ENCODE data around the gene FAM222B. TPM values are rescaled to one million over a fixed set of nuclear protein-coding genes. Genes with fewer than 3 reads are reported as not detected.

FAM222B gene
- total and polyA plus RNA-seq, 9 of the 15 experiments (the other 6 are each of a cell fraction or from before 2014, with no cell fraction given) = 4.0 to 34.6 (median 7.5) TPM

GRCh38 chr17:28865946-28866752, 23.6 kb upstream of the FAM222B start (continued):
- TF ChIP-seq ZNF717 (CRISPR knock-in tag; IDR thresholded peaks at IDR 0.05) (0 out of 2 replicates have a peak, but pooled peaks have one; percentile 1), ZSCAN32 (CRISPR knock-in tag; IDR thresholded peaks at IDR 0.05) (no peak), CSDE1 (IDR thresholded peaks at IDR 0.05) (no peak)

DNA sequence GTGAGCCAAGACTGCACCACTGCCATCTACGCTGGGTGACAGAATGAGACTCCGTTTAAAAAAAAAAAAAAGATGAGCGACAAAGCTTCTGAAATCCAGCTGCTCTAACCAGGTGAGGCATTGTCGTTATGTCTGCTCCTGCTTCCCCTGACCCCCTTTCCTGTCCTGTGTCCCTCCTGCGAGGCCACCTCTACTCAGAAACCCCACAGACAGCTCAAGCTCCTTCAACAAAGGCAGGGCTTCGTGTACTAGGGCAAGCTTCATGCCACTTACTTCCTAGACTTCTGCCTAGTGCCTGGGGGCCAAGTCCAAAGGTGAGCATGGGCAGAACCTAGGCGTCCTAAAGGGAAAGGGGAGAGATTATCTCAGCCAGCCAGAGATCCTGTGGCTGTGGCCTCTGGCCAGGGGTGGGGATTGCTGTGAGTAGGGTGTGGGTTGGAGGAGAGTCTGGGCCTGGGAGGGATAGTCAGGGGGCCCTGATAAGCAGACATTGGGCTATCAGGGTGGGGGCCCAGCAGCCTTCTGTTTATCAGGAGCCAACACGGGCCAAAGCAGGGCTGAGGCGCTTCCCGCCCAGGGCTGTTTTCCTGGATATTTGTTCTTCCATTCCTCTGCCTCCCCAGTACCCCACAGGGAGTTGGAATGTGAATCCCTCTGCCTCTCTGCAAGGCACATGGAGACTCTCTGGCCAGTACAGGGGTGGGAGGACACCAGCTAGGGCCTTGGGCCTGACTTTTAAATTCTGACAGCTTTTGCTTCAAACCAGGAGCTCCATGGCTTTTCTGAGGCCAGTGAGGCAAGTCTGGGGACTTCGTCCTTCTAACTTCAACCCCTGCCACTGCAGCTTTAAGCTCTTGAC, 22.6 kb upstream of the FAM222B start:
- H3K27ac ChIP-seq (ENCODE audit: extremely low read depth, low read depth, low read length) = peak overlapping the region; percentile 94
- H4K20me1 ChIP-seq (replicated peaks; ENCODE audit: control insufficient read depth, insufficient read depth, low read length) = no peaks in the 10 kb centered on the region
- peaks cover 68 to 69% of the 10 kb centered on the region in 2 experiments for H3K4me1 ChIP-seq (replicated peaks in 1 of 2; ENCODE audit: control insufficient read depth in 2 of 2, insufficient read depth in 2 of 2, low read length in 2 of 2)
- H3K9me1 ChIP-seq (ENCODE audit: control insufficient read depth, insufficient read depth, low read length) = no peaks in the 10 kb centered on the region
- DNase-seq (ENCODE audit: extremely low read depth in 1 of 4, low spot score in 3 of 4) (peak; percentile 97 to 99 (median 98)), FAIRE-seq (peak; percentile 99), ATAC-seq (peak; percentile 80)
- H3K9me3 ChIP-seq (replicated peaks; ENCODE audit: control insufficient read depth, insufficient read depth, low read depth, low read length) = no peaks in the 10 kb centered on the region
- H3K79me2 ChIP-seq (ENCODE audit: control insufficient read depth, insufficient read depth, low read length) = peaks cover 45% of the 10 kb centered on the region
- CTCF ChIA-PET (ENCODE audit: low intra/inter-chr PET ratio) = no interaction called here
- in situ Hi-C loops (cut with MboI) = no loop called here
- no peak overlapping the region; the same call in 1 of the 2 replicates for H3K4me3 ChIP-seq
- H3K36me3 ChIP-seq (ENCODE audit: control insufficient read depth, insufficient read depth, low read length) = peaks cover 12% of the 10 kb centered on the region
- intact Hi-C loops (cut with micrococcal nuclease) = loop anchor here (5.0 kb wide), 2 partner anchors 37 to 138 kb away; partner anchors contain the start of genes DHRS13, NEK8 and TLCD1
- 2% methylated on average over 11 of the region's 11 CpGs for WGBS (ENCODE audit: insufficient coverage, low coverage, missing lambda C conversion rate)
- POLR2A ChIA-PET = interaction anchor here (0.5 to 1.6 kb wide), 22 partner anchors 9 to 163 kb away, joined by 3 to 6 read pairs (median 3); partner anchors contain the start of gene FAM222B
- BruUV-seq (replicated peaks) = no TSS peak
- H3K9ac ChIP-seq (ENCODE audit: insufficient read depth in 1 of 2, low read depth in 2 of 2, low read length in 2 of 2) = peak overlapping the region; percentile 53 to 78; a peak in 3 of 4 replicates
- peak overlapping the region; percentile 75 for H3K4me2 ChIP-seq (ENCODE audit: insufficient read depth, low read length)
- peak overlapping the region; percentile 64 for H2AFZ ChIP-seq (ENCODE audit: low read depth, low read length)
- no peaks in the 10 kb centered on the region for H3K27me3 ChIP-seq (ENCODE audit: control insufficient read depth in 2 of 2, insufficient read depth in 2 of 2, low read length in 2 of 2)
- TF ChIP-seq NCOA4 (IDR thresholded peaks at IDR 0.05; ENCODE audit: partially characterized antibody) (no peak), MCM2 (IDR thresholded peaks at IDR 0.05; ENCODE audit: low read depth) (no peak), POLR2G (IDR thresholded peaks at IDR 0.05; ENCODE audit: low read depth, low read length) (no peak), ZNF23 (CRISPR knock-in tag; IDR thresholded peaks at IDR 0.05) (no peak), ZNF639 (CRISPR knock-in tag; conservative IDR thresholded peaks at IDR 0.05 in 1 of 2, IDR thresholded peaks at IDR 0.05 in 1 of 2) (peak in 1 of 2 experiments; percentile 89; a peak in 2 of 4 replicates)
- TF ChIP-seq, protein P1, sequence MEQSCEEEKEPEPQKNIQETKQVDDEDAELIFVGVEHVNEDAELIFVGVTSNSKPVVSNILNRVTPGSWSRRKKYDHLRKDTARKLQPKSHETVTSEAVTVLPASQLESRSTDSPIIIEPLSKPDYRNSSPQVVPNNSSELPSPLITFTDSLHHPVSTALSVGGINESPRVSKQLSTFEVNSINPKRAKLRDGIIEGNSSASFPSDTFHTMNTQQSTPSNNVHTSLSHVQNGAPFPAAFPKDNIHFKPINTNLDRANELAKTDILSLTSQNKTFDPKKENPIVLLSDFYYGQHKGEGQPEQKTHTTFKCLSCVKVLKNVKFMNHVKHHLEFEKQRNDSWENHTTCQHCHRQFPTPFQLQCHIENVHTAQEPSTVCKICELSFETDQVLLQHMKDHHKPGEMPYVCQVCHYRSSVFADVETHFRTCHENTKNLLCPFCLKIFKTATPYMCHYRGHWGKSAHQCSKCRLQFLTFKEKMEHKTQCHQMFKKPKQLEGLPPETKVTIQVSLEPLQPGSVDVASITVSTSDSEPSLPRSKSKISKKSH (CRISPR knock-in tag; IDR thresholded peaks at IDR 0.05) = no peak
- TF ChIP-seq, protein P2, sequence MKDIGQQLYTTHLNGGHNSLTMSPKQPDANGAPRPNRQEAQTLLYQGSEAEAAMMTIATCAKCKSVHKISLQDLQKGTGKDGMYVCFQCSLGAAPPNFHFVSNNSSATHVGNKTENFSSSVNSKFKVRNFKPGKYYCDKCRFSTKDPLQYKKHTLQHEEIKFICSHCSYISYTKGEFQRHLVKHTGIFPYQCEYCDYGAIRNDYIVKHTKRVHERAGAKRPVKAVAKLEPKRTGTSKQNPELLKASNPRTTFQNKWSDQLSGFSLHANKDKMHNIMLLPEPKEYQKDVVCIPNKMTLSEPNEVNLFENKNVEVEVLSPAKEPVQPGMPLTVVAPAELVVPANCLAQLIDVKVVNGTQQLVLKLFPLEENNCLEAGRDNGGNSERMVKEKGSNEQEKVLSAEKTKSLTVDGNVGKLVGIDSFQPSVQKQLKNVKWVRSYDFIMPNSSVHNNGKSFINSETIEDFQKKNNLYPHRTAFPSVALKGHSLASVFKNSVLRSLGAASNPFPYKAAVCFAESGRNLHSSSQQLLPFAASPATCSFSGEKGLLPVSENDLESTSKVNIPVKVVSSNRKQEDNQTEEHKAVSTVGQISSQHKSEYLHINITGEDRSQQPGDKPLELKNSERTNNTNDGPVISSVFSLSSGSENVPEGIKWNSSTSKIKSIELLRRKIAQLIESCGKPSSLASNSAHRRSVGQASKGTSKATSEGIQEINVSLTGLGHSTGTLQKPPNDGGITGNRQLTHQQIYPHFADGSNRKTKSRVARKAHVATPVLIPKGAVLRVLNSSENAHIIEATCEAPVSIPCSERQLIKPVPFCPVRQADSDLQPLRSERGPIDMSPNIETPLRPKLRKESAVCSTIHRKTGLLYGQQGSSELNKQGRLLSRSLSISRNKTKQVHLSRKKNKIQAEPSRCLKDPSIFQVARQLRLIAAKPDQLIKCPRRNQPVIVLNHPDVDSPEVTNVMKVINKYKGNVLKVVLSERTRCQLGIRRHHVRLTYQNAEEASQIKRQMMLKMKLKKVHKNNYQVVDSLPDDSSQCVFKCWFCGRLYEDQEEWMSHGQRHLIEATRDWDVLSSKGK (CRISPR knock-in tag; IDR thresholded peaks at IDR 0.05) = no peak

Measured in K562 (cell line).